Stimulated activated effector memory CD8-positive, alpha-beta T cell treated with anti-CD3 and anti-CD28 coated beads, Interleukin-12 subunit alpha, Interleukin-12 subunit beta, amount 100 ng/mL, for 72 hours (primary cell): Measurements from ENCODE around the gene TBC1D17.
A peak's percentile ranks its signal among the peaks of the same experiment; 100 is the strongest.

Source experiments
- ATAC-seq: fragments of 150-1000 bp; cut with Tn5 transposase; 2 replicates; pipeline ENCODE4 v1.10.0; 2021
- DNase-seq, 2 donors: peaks; one replicate each; pipeline ENCODE4 v3.0.0; 2021 to 2022; ENCODE audit warnings: low spot score in 2 of 2
- H3K27ac Mint-ChIP-seq: one replicate; pipeline ENCODE4 v1.8.0; 2022; ENCODE audit warnings: mild to moderate bottlenecking, mixed read lengths
- H3K36me3 Mint-ChIP-seq: one replicate; pipeline ENCODE4 v1.8.0; 2022; ENCODE audit warnings: mild to moderate bottlenecking, mixed read lengths
- H3K4me1 Mint-ChIP-seq: one replicate; pipeline ENCODE4 v1.8.0; 2022; ENCODE audit warnings: mixed read lengths
- H3K4me3 Mint-ChIP-seq: one replicate; pipeline ENCODE4 v1.8.0; 2022; ENCODE audit warnings: mild to moderate bottlenecking, mixed read lengths
- H3K9me3 Mint-ChIP-seq: one replicate; pipeline ENCODE4 v1.8.0; 2022; ENCODE audit warnings: mixed read lengths

Gene TBC1D17

GRCh38 chr19:49877020-49877878, at the start of gene TBC1D17, which contains the start of gene AKT1S1:
Gene TBC1D17 (plus strand): TSS chr19:49877702. CDS start chr19:49877724, 22 bp downstream.
Gene AKT1S1 (minus strand): TSS chr19:49877355. CDS start chr19:49873295, 4,060 bp downstream.
- DNase-seq (peak; percentile 95 to 99), ATAC-seq (peak; percentile 82)
- H3K36me3 Mint-ChIP-seq, result peaks cover 6% of the 10 kb centered on the region
- H3K4me1 Mint-ChIP-seq, result peaks cover 62% of the 10 kb centered on the region
- H3K27ac Mint-ChIP-seq, result no peak within 1 kb of the TSS
- no peak within 1 kb of the TSS for H3K4me3 Mint-ChIP-seq
- H3K9me3 Mint-ChIP-seq, result no peaks in the 10 kb centered on the region

GRCh38 chr19:49829200-49829599, 48.3 kb upstream of the TBC1D17 start:
- ATAC-seq, result no peak
- H3K36me3 Mint-ChIP-seq, result peaks cover 43% of the 10 kb centered on the region

GRCh38 chr19:49829721-49830120, 47.8 kb upstream of the TBC1D17 start:
- H3K36me3 Mint-ChIP-seq, result peaks cover 43% of the 10 kb centered on the region
- H3K4me1 Mint-ChIP-seq, result peaks cover 13% of the 10 kb centered on the region
- ATAC-seq (no peak), DNase-seq (no peak)
- no peaks in the 10 kb centered on the region for H3K9me3 Mint-ChIP-seq
- no peak overlapping the region for H3K27ac Mint-ChIP-seq
- H3K4me3 Mint-ChIP-seq, result no peak overlapping the region

More at GRCh38 chr19:49829200-49829599, 48.3 kb upstream of the TBC1D17 start:
- Mint-ChIP-seq H3K4me1 (peaks cover 13% of the 10 kb centered on the region), H3K27ac (no peak overlapping the region), H3K9me3 (no peaks in the 10 kb centered on the region), H3K4me3 (no peak overlapping the region)
- no peak for DNase-seq

GRCh38 chr19:49830766-49831165, 46.7 kb upstream of the TBC1D17 start:
- Mint-ChIP-seq H3K4me3 (no peak overlapping the region), H3K36me3 (peaks cover 49% of the 10 kb centered on the region), H3K27ac (no peak overlapping the region), H3K9me3 (no peaks in the 10 kb centered on the region), H3K4me1 (peaks cover 13% of the 10 kb centered on the region)
- DNase-seq (no peak), ATAC-seq (no peak)

- ATAC-seq (no peak), DNase-seq (no peak)
- H3K4me1 Mint-ChIP-seq, result peaks cover 7% of the 10 kb centered on the region
- H3K4me3 Mint-ChIP-seq, result no peak overlapping the region
- peak overlapping the region; percentile 37 for H3K27ac Mint-ChIP-seq
- H3K9me3 Mint-ChIP-seq, result no peaks in the 10 kb centered on the region
- H3K36me3 Mint-ChIP-seq, result peaks cover 51% of the 10 kb centered on the region
These were observed 45.9 kb upstream of the TBC1D17 start for GRCh38 chr19:49831592-49831991.

- ATAC-seq, result no peak
- H3K27ac Mint-ChIP-seq, result peak overlapping the region; percentile 60
- no peaks in the 10 kb centered on the region for H3K9me3 Mint-ChIP-seq
These were observed 44.9 kb upstream of the TBC1D17 start for GRCh38 chr19:49832556-49832955.

GRCh38 chr19:49833599-49833998, 43.9 kb upstream of the TBC1D17 start:
- peaks cover 14% of the 10 kb centered on the region for H3K4me1 Mint-ChIP-seq
- DNase-seq, result no peak
- no peaks in the 10 kb centered on the region for H3K9me3 Mint-ChIP-seq
- H3K4me3 Mint-ChIP-seq, result no peak overlapping the region
- peaks cover 61% of the 10 kb centered on the region for H3K36me3 Mint-ChIP-seq
- H3K27ac Mint-ChIP-seq, result no peak overlapping the region
- ATAC-seq, result no peak

More at GRCh38 chr19:49832556-49832955, 44.9 kb upstream of the TBC1D17 start:
- Mint-ChIP-seq H3K4me1 (peaks cover 12% of the 10 kb centered on the region), H3K36me3 (peaks cover 53% of the 10 kb centered on the region), H3K4me3 (no peak overlapping the region)
- DNase-seq, result no peak

- H3K27ac Mint-ChIP-seq, result no peak overlapping the region
- no peaks in the 10 kb centered on the region for H3K9me3 Mint-ChIP-seq
- peaks cover 14% of the 10 kb centered on the region for H3K4me1 Mint-ChIP-seq
- H3K4me3 Mint-ChIP-seq, result no peak overlapping the region
- peaks cover 77% of the 10 kb centered on the region for H3K36me3 Mint-ChIP-seq
- DNase-seq (no peak), ATAC-seq (no peak)
These were observed 41.9 kb upstream of the TBC1D17 start for GRCh38 chr19:49835562-49835961.

- Mint-ChIP-seq H3K27ac (peak overlapping the region; percentile 71), H3K4me3 (no peak overlapping the region), H3K36me3 (peaks cover 74% of the 10 kb centered on the region), H3K4me1 (peaks cover 14% of the 10 kb centered on the region), H3K9me3 (no peaks in the 10 kb centered on the region)
- no peak for ATAC-seq
- no peak for DNase-seq
These were observed 41.1 kb upstream of the TBC1D17 start for GRCh38 chr19:49836176-49837008.

GRCh38 chr19:49837009-49837310, 40.5 kb upstream of the TBC1D17 start:
- peaks cover 69% of the 10 kb centered on the region for H3K36me3 Mint-ChIP-seq
- DNase-seq (no peak), ATAC-seq (no peak)
- H3K4me1 Mint-ChIP-seq, result peaks cover 14% of the 10 kb centered on the region
- H3K27ac Mint-ChIP-seq, result peak overlapping the region; percentile 71
- H3K9me3 Mint-ChIP-seq, result no peaks in the 10 kb centered on the region
- H3K4me3 Mint-ChIP-seq, result no peak overlapping the region

- Mint-ChIP-seq H3K4me1 (peaks cover 10% of the 10 kb centered on the region), H3K27ac (peak overlapping the region; percentile 71), H3K36me3 (peaks cover 65% of the 10 kb centered on the region), H3K9me3 (no peaks in the 10 kb centered on the region), H3K4me3 (no peak overlapping the region)
- no peak for ATAC-seq
- DNase-seq, result no peak
These were observed 40.1 kb upstream of the TBC1D17 start for GRCh38 chr19:49837425-49837824.

- H3K4me1 Mint-ChIP-seq, result peaks cover 9% of the 10 kb centered on the region
- H3K36me3 Mint-ChIP-seq, result peaks cover 55% of the 10 kb centered on the region
- ATAC-seq, result no peak
- H3K9me3 Mint-ChIP-seq, result no peaks in the 10 kb centered on the region
- no peak overlapping the region for H3K27ac Mint-ChIP-seq
- no peak overlapping the region for H3K4me3 Mint-ChIP-seq
- no peak for DNase-seq
These were observed 38.5 kb upstream of the TBC1D17 start for GRCh38 chr19:49838885-49839588.

GRCh38 chr19:49839713-49840112, 37.8 kb upstream of the TBC1D17 start:
- DNase-seq (no peak), ATAC-seq (no peak)
- Mint-ChIP-seq H3K4me3 (no peak overlapping the region), H3K36me3 (peaks cover 49% of the 10 kb centered on the region), H3K27ac (no peak overlapping the region), H3K4me1 (peaks cover 9% of the 10 kb centered on the region), H3K9me3 (no peaks in the 10 kb centered on the region)

GRCh38 chr19:49840321-49840720, 37.2 kb upstream of the TBC1D17 start:
- no peaks in the 10 kb centered on the region for H3K9me3 Mint-ChIP-seq

GRCh38 chr19:49840736-49841249, 36.7 kb upstream of the TBC1D17 start:
- Mint-ChIP-seq H3K4me1 (peaks cover 9% of the 10 kb centered on the region), H3K36me3 (peaks cover 42% of the 10 kb centered on the region), H3K4me3 (no peak overlapping the region), H3K9me3 (no peaks in the 10 kb centered on the region), H3K27ac (no peak overlapping the region)
- ATAC-seq, result no peak
- no peak for DNase-seq

More at GRCh38 chr19:49840321-49840720, 37.2 kb upstream of the TBC1D17 start:
- ATAC-seq, result no peak
- Mint-ChIP-seq H3K27ac (no peak overlapping the region), H3K4me3 (no peak overlapping the region), H3K36me3 (peaks cover 42% of the 10 kb centered on the region), H3K4me1 (peaks cover 9% of the 10 kb centered on the region)
- no peak for DNase-seq
